ENCODE results near the gene RAB7B.

RAB7B gene

GRCh38 chr1:205973377-205974232 lies 29.6 kb downstream of the RAB7B start:
- Histone ChIP-seq H3K27ac (replicated peaks; ENCODE audit: low read length) (no peak overlapping the region), H2BK5ac (ENCODE audit: low read length) (no peak overlapping the region), H2AK5ac (ENCODE audit: low read depth, low read length) (no peak overlapping the region), H3K36me3 (replicated peaks in 1 of 2; ENCODE audit: control insufficient read depth in 2 of 2, insufficient read depth in 2 of 2, low read length in 2 of 2) (peaks cover 0 to 5% of the 10 kb centered on the region in 2 donors), H3K4me3 (ENCODE audit: low read length in 2 of 2) (peak overlapping the region in 1 of 2 donors; percentile 59), H3K23ac (ENCODE audit: low read depth, low read length, poor library complexity) (peak overlapping the region; percentile 92), H3K9ac (ENCODE audit: low read depth, low read length, poor library complexity) (peak overlapping the region; percentile 85), H2AFZ (ENCODE audit: low read length) (no peak overlapping the region), H3K9me3 (replicated peaks in 1 of 2; ENCODE audit: control insufficient read depth in 2 of 2, insufficient read depth in 1 of 2, low read depth in 1 of 2, low read length in 2 of 2) (peaks cover 0 to 18% of the 10 kb centered on the region in 2 donors), H3K4ac (ENCODE audit: low read length) (no peak overlapping the region), H3K4me2 (ENCODE audit: insufficient read depth, low read length, poor library complexity, severe bottlenecking) (no peak overlapping the region), H4K91ac (ENCODE audit: low read depth, low read length, poor library complexity) (peak overlapping the region; percentile 87), H2BK15ac (ENCODE audit: low read length) (no peak overlapping the region), H4K8ac (ENCODE audit: low read depth, low read length) (peak overlapping the region; percentile 5), H3K4me1 (ENCODE audit: control insufficient read depth in 2 of 2, insufficient read depth in 1 of 2, low read depth in 1 of 2, low read length in 2 of 2) (peaks cover 9 to 17% of the 10 kb centered on the region in 2 donors), H3K79me1 (ENCODE audit: low read depth, low read length) (peaks cover 7% of the 10 kb centered on the region), H3K14ac (ENCODE audit: low read length) (peak overlapping the region; percentile 97), H2BK120ac (ENCODE audit: low read depth, low read length) (no peak overlapping the region), H2BK12ac (ENCODE audit: low read length) (peak overlapping the region; percentile 87), H3K27me3 (ENCODE audit: control insufficient read depth in 3 of 3, insufficient read depth in 3 of 3, low read depth in 1 of 3, low read length in 3 of 3) (peaks cover 0 to 4% (median 0%) of the 10 kb centered on the region in 3 experiments), H3K18ac (ENCODE audit: low read length) (no peak overlapping the region)
- 100% methylated on average over 1 to 7 of the region's 8 CpGs for WGBS, 2 donors (ENCODE audit: extremely low coverage in 2 of 2, insufficient read length in 2 of 2, insufficient replicate concordance in 1 of 2)
- DNase-seq (ENCODE audit: low spot score): no peak

- Histone ChIP-seq H3K27me3 (ENCODE audit: control insufficient read depth in 3 of 3, insufficient read depth in 3 of 3, low read depth in 1 of 3, low read length in 3 of 3) (peaks cover 0 to 4% (median 0%) of the 10 kb centered on the region in 3 experiments), H2BK12ac (ENCODE audit: low read length) (peak overlapping the region; percentile 27), H3K4me1 (ENCODE audit: control insufficient read depth in 2 of 2, insufficient read depth in 1 of 2, low read depth in 1 of 2, low read length in 2 of 2) (peaks cover 9 to 17% of the 10 kb centered on the region in 2 donors), H2AFZ (ENCODE audit: low read length) (no peak overlapping the region), H3K9me3 (replicated peaks in 1 of 2; ENCODE audit: control insufficient read depth in 2 of 2, insufficient read depth in 1 of 2, low read depth in 1 of 2, low read length in 2 of 2) (peaks cover 0 to 18% of the 10 kb centered on the region in 2 donors), H3K27ac (replicated peaks; ENCODE audit: low read length) (no peak overlapping the region), H3K4ac (ENCODE audit: low read length) (peak overlapping the region; percentile 69), H3K14ac (ENCODE audit: low read length) (peak overlapping the region; percentile 97), H2BK15ac (ENCODE audit: low read length) (no peak overlapping the region), H2AK5ac (ENCODE audit: low read depth, low read length) (no peak overlapping the region), H3K23ac (ENCODE audit: low read depth, low read length, poor library complexity) (peak overlapping the region; percentile 92), H3K4me3 (ENCODE audit: low read length in 2 of 2) (peak overlapping the region in 1 of 2 donors; percentile 59), H3K79me1 (ENCODE audit: low read depth, low read length) (peaks cover 7% of the 10 kb centered on the region), H3K36me3 (replicated peaks in 1 of 2; ENCODE audit: control insufficient read depth in 2 of 2, insufficient read depth in 2 of 2, low read length in 2 of 2) (peaks cover 0 to 5% of the 10 kb centered on the region in 2 donors), H3K4me2 (ENCODE audit: insufficient read depth, low read length, poor library complexity, severe bottlenecking) (no peak overlapping the region), H2BK120ac (ENCODE audit: low read depth, low read length) (no peak overlapping the region), H3K9ac (ENCODE audit: low read depth, low read length, poor library complexity) (peak overlapping the region; percentile 85), H2BK5ac (ENCODE audit: low read length) (no peak overlapping the region), H4K8ac (ENCODE audit: low read depth, low read length) (peak overlapping the region; percentile 33), H3K18ac (ENCODE audit: low read length) (peak overlapping the region; percentile 63), H4K91ac (ENCODE audit: low read depth, low read length, poor library complexity) (peak overlapping the region; percentile 87)
- 100% methylated on average over 3 to 6 of the region's 11 CpGs for WGBS, 2 donors (ENCODE audit: extremely low coverage in 2 of 2, insufficient read length in 2 of 2, insufficient replicate concordance in 1 of 2)
- no peak for DNase-seq (ENCODE audit: low spot score)
Observed at GRCh38 chr1:205972491-205973168, 30.6 kb downstream of the RAB7B start.

- H3K36me3 ChIP-seq (replicated peaks in 1 of 2; ENCODE audit: control insufficient read depth in 2 of 2, insufficient read depth in 2 of 2, low read length in 2 of 2): peaks cover 0 to 5% of the 10 kb centered on the region in 2 donors
- no peak overlapping the region for H2BK15ac ChIP-seq (ENCODE audit: low read length)
- no peak overlapping the region for H3K4ac ChIP-seq (ENCODE audit: low read length)
- H3K9ac ChIP-seq (ENCODE audit: low read depth, low read length, poor library complexity): no peak overlapping the region
- no peak overlapping the region for H4K8ac ChIP-seq (ENCODE audit: low read depth, low read length)
- no peak overlapping the region for H3K14ac ChIP-seq (ENCODE audit: low read length)
- H3K79me1 ChIP-seq (ENCODE audit: low read depth, low read length): peaks cover 7% of the 10 kb centered on the region
- peaks cover 0 to 18% of the 10 kb centered on the region in 2 donors for H3K9me3 ChIP-seq (replicated peaks in 1 of 2; ENCODE audit: control insufficient read depth in 2 of 2, insufficient read depth in 1 of 2, low read depth in 1 of 2, low read length in 2 of 2)
- H2BK120ac ChIP-seq (ENCODE audit: low read depth, low read length): no peak overlapping the region
- H2AFZ ChIP-seq (ENCODE audit: low read length): no peak overlapping the region
- DNase-seq (ENCODE audit: low spot score): no peak
- H3K23ac ChIP-seq (ENCODE audit: low read depth, low read length, poor library complexity): no peak overlapping the region
- no peak overlapping the region for H4K91ac ChIP-seq (ENCODE audit: low read depth, low read length, poor library complexity)
- H2BK5ac ChIP-seq (ENCODE audit: low read length): no peak overlapping the region
- WGBS, 2 donors (ENCODE audit: extremely low coverage in 2 of 2, insufficient read length in 2 of 2, insufficient replicate concordance in 1 of 2): 100% methylated on average over 1 of the region's 4 CpGs; no CpG with 5 or more reads in 1 of the 2 donors
- H3K27ac ChIP-seq (replicated peaks; ENCODE audit: low read length): no peak overlapping the region
- H2AK5ac ChIP-seq (ENCODE audit: low read depth, low read length): no peak overlapping the region
- H3K27me3 ChIP-seq (ENCODE audit: control insufficient read depth in 3 of 3, insufficient read depth in 3 of 3, low read depth in 1 of 3, low read length in 3 of 3): peaks cover 0 to 4% (median 3%) of the 10 kb centered on the region in 3 experiments
- H3K4me2 ChIP-seq (ENCODE audit: insufficient read depth, low read length, poor library complexity, severe bottlenecking): no peak overlapping the region
- H2BK12ac ChIP-seq (ENCODE audit: low read length): no peak overlapping the region
- H3K4me3 ChIP-seq (ENCODE audit: low read length in 2 of 2): no peak overlapping the region
- H3K18ac ChIP-seq (ENCODE audit: low read length): no peak overlapping the region
- H3K4me1 ChIP-seq (ENCODE audit: control insufficient read depth in 2 of 2, insufficient read depth in 1 of 2, low read depth in 1 of 2, low read length in 2 of 2): peaks cover 9 to 16% of the 10 kb centered on the region in 2 donors
Observed at GRCh38 chr1:205972081-205972480, 31.1 kb downstream of the RAB7B start.

GRCh38 chr1:205971082-205971481 lies 32.1 kb downstream of the RAB7B start:
- peaks cover 0 to 5% of the 10 kb centered on the region in 2 donors for H3K36me3 ChIP-seq (replicated peaks in 1 of 2; ENCODE audit: control insufficient read depth in 2 of 2, insufficient read depth in 2 of 2, low read length in 2 of 2)

More at GRCh38 chr1:205971082-205971481, 32.1 kb downstream of the RAB7B start:
- H2BK12ac ChIP-seq (ENCODE audit: low read length): no peak overlapping the region
- no peak overlapping the region for H2BK15ac ChIP-seq (ENCODE audit: low read length)
- H3K23ac ChIP-seq (ENCODE audit: low read depth, low read length, poor library complexity): no peak overlapping the region
- peaks cover 7% of the 10 kb centered on the region for H3K79me1 ChIP-seq (ENCODE audit: low read depth, low read length)
- H3K9ac ChIP-seq (ENCODE audit: low read depth, low read length, poor library complexity): no peak overlapping the region
- H4K91ac ChIP-seq (ENCODE audit: low read depth, low read length, poor library complexity): no peak overlapping the region
- no peak overlapping the region for H3K4me2 ChIP-seq (ENCODE audit: insufficient read depth, low read length, poor library complexity, severe bottlenecking)
- H3K18ac ChIP-seq (ENCODE audit: low read length): no peak overlapping the region
- H3K4me3 ChIP-seq (ENCODE audit: low read length in 2 of 2): no peak overlapping the region
- no peak overlapping the region for H4K8ac ChIP-seq (ENCODE audit: low read depth, low read length)
- WGBS, 2 donors (ENCODE audit: extremely low coverage in 2 of 2, insufficient read length in 2 of 2, insufficient replicate concordance in 1 of 2): no CpG with 5 or more reads among the region's 4 CpGs
- no peak overlapping the region for H2AFZ ChIP-seq (ENCODE audit: low read length)
- H3K14ac ChIP-seq (ENCODE audit: low read length): no peak overlapping the region
- H2BK120ac ChIP-seq (ENCODE audit: low read depth, low read length): no peak overlapping the region
- peaks cover 0 to 8% of the 10 kb centered on the region in 2 donors for H3K4me1 ChIP-seq (ENCODE audit: control insufficient read depth in 2 of 2, insufficient read depth in 1 of 2, low read depth in 1 of 2, low read length in 2 of 2)
- no peak for DNase-seq (ENCODE audit: low spot score)
- no peak overlapping the region for H3K4ac ChIP-seq (ENCODE audit: low read length)
- no peak overlapping the region for H2AK5ac ChIP-seq (ENCODE audit: low read depth, low read length)
- no peak overlapping the region for H2BK5ac ChIP-seq (ENCODE audit: low read length)
- H3K9me3 ChIP-seq (replicated peaks in 1 of 2; ENCODE audit: control insufficient read depth in 2 of 2, insufficient read depth in 1 of 2, low read depth in 1 of 2, low read length in 2 of 2): peaks cover 0 to 18% of the 10 kb centered on the region in 2 donors
- H3K27me3 ChIP-seq (ENCODE audit: control insufficient read depth in 3 of 3, insufficient read depth in 3 of 3, low read depth in 1 of 3, low read length in 3 of 3): peaks cover 0 to 7% (median 4%) of the 10 kb centered on the region in 3 experiments
- no peak overlapping the region for H3K27ac ChIP-seq (replicated peaks; ENCODE audit: low read length)

Measured in neuronal stem cell (in vitro differentiated cells).